ENCODE measurements around the gene TTC4. TPM values are rescaled to one million over a fixed set of nuclear protein-coding genes. Genes with fewer than 3 reads are reported as not detected.

TTC4 gene
- polyA plus RNA-seq, 1 donor from 2014 or later, result 22.5 TPM

DNA sequence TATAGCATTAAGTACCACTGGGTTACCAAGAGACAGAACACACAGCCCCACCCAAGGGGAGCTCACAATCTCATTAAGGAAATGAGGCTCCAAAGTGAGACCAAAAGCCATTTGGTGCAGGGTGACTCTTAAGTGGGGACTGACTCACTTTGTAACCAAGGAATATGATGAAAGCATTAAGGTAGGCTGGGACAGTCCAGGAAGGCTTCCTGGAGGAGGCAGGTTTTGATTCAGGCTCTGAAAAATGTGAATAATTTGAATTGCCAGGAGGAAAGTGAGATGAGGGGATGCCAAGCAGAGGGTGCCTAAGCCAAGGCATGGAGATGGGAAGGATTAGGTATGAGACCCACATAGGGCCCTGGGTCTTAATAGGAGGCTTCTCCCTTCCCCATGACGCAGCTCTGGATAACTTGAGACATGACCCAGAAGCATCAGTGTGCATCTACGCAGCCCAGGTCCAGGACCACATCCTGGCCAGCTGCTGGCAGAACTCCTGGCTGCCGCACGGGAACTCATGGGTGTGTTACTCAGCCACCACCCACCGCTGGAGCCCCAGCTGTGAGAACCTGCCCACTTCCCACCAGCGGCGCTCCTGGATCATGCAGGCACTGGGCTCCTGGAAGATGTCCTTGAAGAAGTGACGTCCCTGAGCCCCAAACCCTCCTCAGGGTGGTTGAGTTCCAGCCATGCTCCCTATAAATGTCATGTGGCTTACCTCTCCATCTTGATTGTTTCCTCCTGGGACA is 5.9 kb upstream of the TTC4 start:
- no peaks in the 10 kb centered on the region for H4K20me1 ChIP-seq (ENCODE audit: insufficient read depth)
- H3K4me2 ChIP-seq (ENCODE audit: low read length), result no peak overlapping the region
- no peak overlapping the region for H3K27ac ChIP-seq (ENCODE audit: low read length)
- H3F3A ChIP-seq (ENCODE audit: insufficient read depth, low read length, poor library complexity, severe bottlenecking), result no peaks in the 10 kb centered on the region
- no peak overlapping the region for H3K9ac ChIP-seq (ENCODE audit: low read length)
- H2AFZ ChIP-seq (ENCODE audit: low read depth, low read length), result no peak overlapping the region
- H3K79me2 ChIP-seq (replicated peaks; ENCODE audit: insufficient read depth, low read length), result no peaks in the 10 kb centered on the region
- no peak overlapping the region for H3K4me3 ChIP-seq (ENCODE audit: low read length)
- TF ChIP-seq SMC3 (conservative IDR thresholded peaks at IDR 0.05; ENCODE audit: poor library complexity) (no peak), EP300 (conservative IDR thresholded peaks at IDR 0.05; ENCODE audit: poor library complexity, severe bottlenecking) (no peak), POLR2AphosphoS5 (IDR thresholded peaks at IDR 0.05) (no peak), MXI1 (conservative IDR thresholded peaks at IDR 0.05; ENCODE audit: poor library complexity, severe bottlenecking) (no peak), RAD21 (conservative IDR thresholded peaks at IDR 0.05) (no peak), REST (IDR thresholded peaks at IDR 0.05; ENCODE audit: borderline replicate concordance) (no peak), TAF1 (IDR thresholded peaks at IDR 0.05; ENCODE audit: low read depth) (no peak), EZH2 (IDR thresholded peaks at IDR 0.05; ENCODE audit: borderline replicate concordance, insufficient read depth, low read length, poor library complexity, severe bottlenecking) (no peak)
- TF ChIP-seq, protein P1, sequence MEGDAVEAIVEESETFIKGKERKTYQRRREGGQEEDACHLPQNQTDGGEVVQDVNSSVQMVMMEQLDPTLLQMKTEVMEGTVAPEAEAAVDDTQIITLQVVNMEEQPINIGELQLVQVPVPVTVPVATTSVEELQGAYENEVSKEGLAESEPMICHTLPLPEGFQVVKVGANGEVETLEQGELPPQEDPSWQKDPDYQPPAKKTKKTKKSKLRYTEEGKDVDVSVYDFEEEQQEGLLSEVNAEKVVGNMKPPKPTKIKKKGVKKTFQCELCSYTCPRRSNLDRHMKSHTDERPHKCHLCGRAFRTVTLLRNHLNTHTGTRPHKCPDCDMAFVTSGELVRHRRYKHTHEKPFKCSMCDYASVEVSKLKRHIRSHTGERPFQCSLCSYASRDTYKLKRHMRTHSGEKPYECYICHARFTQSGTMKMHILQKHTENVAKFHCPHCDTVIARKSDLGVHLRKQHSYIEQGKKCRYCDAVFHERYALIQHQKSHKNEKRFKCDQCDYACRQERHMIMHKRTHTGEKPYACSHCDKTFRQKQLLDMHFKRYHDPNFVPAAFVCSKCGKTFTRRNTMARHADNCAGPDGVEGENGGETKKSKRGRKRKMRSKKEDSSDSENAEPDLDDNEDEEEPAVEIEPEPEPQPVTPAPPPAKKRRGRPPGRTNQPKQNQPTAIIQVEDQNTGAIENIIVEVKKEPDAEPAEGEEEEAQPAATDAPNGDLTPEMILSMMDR (IDR thresholded peaks at IDR 0.05; ENCODE audit: poor library complexity, severe bottlenecking), result no peak
- H3K9me3 ChIP-seq (ENCODE audit: low read length), result no peaks in the 10 kb centered on the region
- no peaks in the 10 kb centered on the region for H3K9me2 ChIP-seq (ENCODE audit: insufficient read depth, low read length)
- no peaks in the 10 kb centered on the region for H3K36me3 ChIP-seq (ENCODE audit: insufficient read depth, low read length)
- no peaks in the 10 kb centered on the region for H3K27me3 ChIP-seq (ENCODE audit: insufficient read depth, low read depth, low read length)

GRCh38 chr1:54710434-54710833 is 5.2 kb upstream of the TTC4 start:
- no peaks in the 10 kb centered on the region for H3K79me2 ChIP-seq (replicated peaks; ENCODE audit: insufficient read depth, low read length)
- no peak overlapping the region for H2AFZ ChIP-seq (ENCODE audit: low read depth, low read length)
- no peak overlapping the region for H3K4me3 ChIP-seq (ENCODE audit: low read length)
- H3K9me3 ChIP-seq (ENCODE audit: low read length), result no peaks in the 10 kb centered on the region
- no peaks in the 10 kb centered on the region for H3K36me3 ChIP-seq (ENCODE audit: insufficient read depth, low read length)
- H3K4me2 ChIP-seq (ENCODE audit: low read length), result no peak overlapping the region
- no peaks in the 10 kb centered on the region for H3K27me3 ChIP-seq (ENCODE audit: insufficient read depth, low read depth, low read length)
- H3K9me2 ChIP-seq (ENCODE audit: insufficient read depth, low read length), result no peaks in the 10 kb centered on the region
- no peak overlapping the region for H3K9ac ChIP-seq (ENCODE audit: low read length)
- TF ChIP-seq SMC3 (conservative IDR thresholded peaks at IDR 0.05; ENCODE audit: poor library complexity) (no peak), MXI1 (conservative IDR thresholded peaks at IDR 0.05; ENCODE audit: poor library complexity, severe bottlenecking) (no peak), EP300 (conservative IDR thresholded peaks at IDR 0.05; ENCODE audit: poor library complexity, severe bottlenecking) (no peak), REST (IDR thresholded peaks at IDR 0.05; ENCODE audit: borderline replicate concordance) (no peak), EZH2 (IDR thresholded peaks at IDR 0.05; ENCODE audit: borderline replicate concordance, insufficient read depth, low read length, poor library complexity, severe bottlenecking) (no peak), POLR2AphosphoS5 (IDR thresholded peaks at IDR 0.05) (no peak), TAF1 (IDR thresholded peaks at IDR 0.05; ENCODE audit: low read depth) (no peak)
- H3F3A ChIP-seq (ENCODE audit: insufficient read depth, low read length, poor library complexity, severe bottlenecking), result no peaks in the 10 kb centered on the region
- H4K20me1 ChIP-seq (ENCODE audit: insufficient read depth), result no peaks in the 10 kb centered on the region
- no peak overlapping the region for H3K27ac ChIP-seq (ENCODE audit: low read length)
